MM.1S (cell line): ENCODE results near the gene FOXL1.

Experiments used
- DNase-seq: peaks from one replicate; pipeline ENCODE4 v3.0.0-alpha.2; 2015
- H2AFZ ChIP-seq: fragments of 300-600 bp; sonication (generic); 2 replicates; pipeline ENCODE4 v1.6.0; 2016; ENCODE audit warnings: antibody characterized with exemption, low read length
- H3F3A ChIP-seq: fragments of 300-600 bp; sonication (generic); 2 replicates; pipeline ENCODE4 v1.6.1; 2016; ENCODE audit warnings: mild to moderate bottlenecking, antibody characterized with exemption, low read length, moderate library complexity, mixed read lengths; ENCODE audit not compliant: insufficient read depth
- H3K27ac ChIP-seq: fragments of 300-600 bp; sonication (generic); 2 replicates; pipeline ENCODE4 v1.5.1; 2016; ENCODE audit warnings: mild to moderate bottlenecking, low read length
- H3K27me3 ChIP-seq: fragments of 300-600 bp; sonication (generic); replicated peaks from 2 replicates; pipeline ENCODE4 v1.6.0; 2016; ENCODE audit warnings: low read length; ENCODE audit not compliant: insufficient read depth
- H3K36me3 ChIP-seq: fragments of 300-600 bp; sonication (generic); replicated peaks from 2 replicates; pipeline ENCODE4 v1.6.1; 2016; ENCODE audit warnings: mild to moderate bottlenecking, low read length, mixed read lengths; ENCODE audit not compliant: insufficient read depth
- H3K4me1 ChIP-seq: fragments of 300-600 bp; sonication (generic); 2 replicates; pipeline ENCODE4 v1.6.1; 2016; ENCODE audit warnings: low read length, mixed read lengths
- H3K4me2 ChIP-seq: fragments of 300-600 bp; sonication (generic); 2 replicates; pipeline ENCODE4 v1.6.0; 2016; ENCODE audit warnings: low read depth, low read length
- H3K4me3 ChIP-seq: fragments of 300-600 bp; sonication (generic); 2 replicates; pipeline ENCODE4 v1.5.1; 2016; ENCODE audit warnings: low read length, mixed read lengths
- H3K79me2 ChIP-seq: fragments of 300-600 bp; sonication (generic); 2 replicates; pipeline ENCODE4 v1.6.1; 2016; ENCODE audit warnings: mixed run types, low read length, mixed read lengths
- H3K9ac ChIP-seq: fragments of 300-600 bp; sonication (generic); 2 replicates; pipeline ENCODE4 v1.6.1; 2016; ENCODE audit warnings: low read length, mixed read lengths
- H3K9me2 ChIP-seq: fragments of 300-600 bp; sonication (generic); replicated peaks from 2 replicates; pipeline ENCODE4 v1.6.1; 2016; ENCODE audit warnings: mild to moderate bottlenecking, low read length, mixed read lengths; ENCODE audit not compliant: insufficient read depth
- H3K9me3 ChIP-seq: fragments of 300-600 bp; sonication (generic); replicated peaks from 2 replicates; pipeline ENCODE4 v1.6.1; 2016; ENCODE audit warnings: mild to moderate bottlenecking, low read length, mixed read lengths; ENCODE audit not compliant: insufficient read depth
- H4K20me1 ChIP-seq: fragments of 300-600 bp; sonication (generic); 2 replicates; pipeline ENCODE4 v1.6.1; 2016; ENCODE audit warnings: mild to moderate bottlenecking, low read length, moderate library complexity, mixed read lengths; ENCODE audit not compliant: insufficient read depth
- CTCF ChIP-seq: fragments of 300-600 bp; sonication (generic); IDR thresholded peaks from 2 replicates; pipeline ENCODE4 v1.5.1; 2016; ENCODE audit warnings: antibody characterized with exemption, low read length, mixed read lengths
- EZH2 ChIP-seq: fragments of 300-600 bp; sonication (generic); optimal IDR thresholded peaks from 2 replicates; pipeline ENCODE3; 2017; ENCODE audit warnings: low read depth, mild to moderate bottlenecking, antibody characterized with exemption, low read length, mixed read lengths
- EZH2phosphoT487 ChIP-seq: fragments of 300-600 bp; sonication (generic); IDR thresholded peaks from 2 replicates; pipeline ENCODE4 v1.6.1; 2018; ENCODE audit warnings: antibody characterized with exemption, low read length

The FOXL1 gene

GRCh38 chr16:86575095-86575685, 3.2 kb upstream of the FOXL1 start:
- TF ChIP-seq EZH2 (no peak), EZH2phosphoT487 (no peak), CTCF (no peak)
- H3K9ac ChIP-seq, result no peak overlapping the region
- no peaks in the 10 kb centered on the region for H3K79me2 ChIP-seq
- no peak for DNase-seq
- no peak overlapping the region for H3K27ac ChIP-seq
- H4K20me1 ChIP-seq, result no peaks in the 10 kb centered on the region
- no peak overlapping the region for H3K4me3 ChIP-seq
- no peak overlapping the region for H3K4me2 ChIP-seq
- no peaks in the 10 kb centered on the region for H3K9me3 ChIP-seq
- H2AFZ ChIP-seq, result no peak overlapping the region
- peaks cover 55% of the 10 kb centered on the region for H3K27me3 ChIP-seq
- H3K9me2 ChIP-seq, result no peaks in the 10 kb centered on the region
- no peaks in the 10 kb centered on the region for H3F3A ChIP-seq
- no peaks in the 10 kb centered on the region for H3K4me1 ChIP-seq
- no peaks in the 10 kb centered on the region for H3K36me3 ChIP-seq

- no peak for DNase-seq
- H3K4me2 ChIP-seq, result no peak overlapping the region
- no peak overlapping the region for H3K4me3 ChIP-seq
- no peaks in the 10 kb centered on the region for H3K79me2 ChIP-seq
- H4K20me1 ChIP-seq, result no peaks in the 10 kb centered on the region
- no peak overlapping the region for H3K9ac ChIP-seq
- no peak overlapping the region for H3K27ac ChIP-seq
- H2AFZ ChIP-seq, result no peak overlapping the region
- no peaks in the 10 kb centered on the region for H3K36me3 ChIP-seq
- H3K9me2 ChIP-seq, result no peaks in the 10 kb centered on the region
- H3F3A ChIP-seq, result no peaks in the 10 kb centered on the region
- H3K9me3 ChIP-seq, result no peaks in the 10 kb centered on the region
- peaks cover 55% of the 10 kb centered on the region for H3K27me3 ChIP-seq
- no peak for TF ChIP-seq CTCF
- TF ChIP-seq EZH2, result no peak
- no peak for TF ChIP-seq EZH2phosphoT487
- H3K4me1 ChIP-seq, result no peaks in the 10 kb centered on the region
Observed at GRCh38 chr16:86575754-86576557, 2.4 kb upstream of the FOXL1 start.

- Histone ChIP-seq H3K27me3 (peaks cover 55% of the 10 kb centered on the region), H3K9ac (no peak overlapping the region), H3K36me3 (no peaks in the 10 kb centered on the region), H3K9me2 (no peaks in the 10 kb centered on the region), H3K4me2 (no peak overlapping the region), H3K9me3 (no peaks in the 10 kb centered on the region), H3F3A (no peaks in the 10 kb centered on the region), H3K4me1 (no peaks in the 10 kb centered on the region), H3K4me3 (no peak overlapping the region), H3K79me2 (no peaks in the 10 kb centered on the region), H3K27ac (no peak overlapping the region), H4K20me1 (no peaks in the 10 kb centered on the region), H2AFZ (no peak overlapping the region)
- TF ChIP-seq CTCF (no peak), EZH2phosphoT487 (no peak), EZH2 (no peak)
- DNase-seq, result no peak
Observed at GRCh38 chr16:86576591-86577313, 1.6 kb upstream of the FOXL1 start.
